HepG2 (cell line): ENCODE measurements around the gene IMPDH1. TPM values are rescaled to one million over a fixed set of nuclear protein-coding genes. Genes with fewer than 3 reads are reported as not detected.

Experiments
- ARHGAP35 ChIP-seq: sonication (generic); formaldehyde crosslinking; IDR thresholded peaks from 2 replicates; pipeline ENCODE4 v1.9.0; 2022; ENCODE audit warnings: mild to moderate bottlenecking, inconsistent platforms, moderate library complexity, missing genetic modification reagents, borderline replicate concordance
- HDAC2 ChIP-seq: sonication (generic); formaldehyde crosslinking; IDR thresholded peaks from 2 replicates; pipeline ENCODE4 v1.4.0; 2020; ENCODE audit warnings: missing genetic modification reagents
- HMGXB3 ChIP-seq: sonication (generic); formaldehyde crosslinking; IDR thresholded peaks from 2 replicates; pipeline ENCODE4 v1.4.0; 2020; ENCODE audit warnings: missing genetic modification reagents, borderline replicate concordance
- KDM3A ChIP-seq: IDR thresholded peaks from 2 replicates; pipeline ENCODE4 v1.6.1; 2018; ENCODE audit warnings: low read depth, missing compliant biosample characterization
- MED1 ChIP-seq: sonication (generic); formaldehyde crosslinking; IDR thresholded peaks from 2 replicates; pipeline ENCODE4 v1.4.0; 2020; ENCODE audit warnings: missing genetic modification reagents
- PRDM15 ChIP-seq: sonication (generic); formaldehyde crosslinking; IDR thresholded peaks from 2 replicates; pipeline ENCODE4 v1.4.0; 2020; ENCODE audit warnings: missing genetic modification reagents
- SETDB1 ChIP-seq: sonication (generic); formaldehyde crosslinking; IDR thresholded peaks from 2 replicates; pipeline ENCODE4 v1.5.1; 2020; ENCODE audit warnings: missing genetic modification reagents, mild to moderate bottlenecking, borderline replicate concordance
- SRSF1 ChIP-seq: fragments of 200-400 bp; formaldehyde crosslinking; optimal IDR thresholded peaks from 2 replicates; pipeline ENCODE3; 2017; ENCODE audit warnings: mild to moderate bottlenecking, low read depth, low read length, moderate library complexity
- SUZ12 ChIP-seq: fragments of 150-350 bp; IDR thresholded peaks from 2 replicates; pipeline ENCODE4 v1.6.1; 2014; ENCODE audit warnings: low read depth, low read length
- TMF1 ChIP-seq: sonication (generic); formaldehyde crosslinking; IDR thresholded peaks from 2 replicates; pipeline ENCODE4 v1.8.1; 2022; ENCODE audit warnings: low read depth, missing genetic modification reagents
- ZNF3 ChIP-seq: IDR thresholded peaks from 2 replicates; pipeline ENCODE4 v1.7.0; 2017; ENCODE audit warnings: inconsistent platforms
- ZNF451 ChIP-seq: sonication (generic); formaldehyde crosslinking; IDR thresholded peaks from 2 replicates; pipeline ENCODE4 v1.5.0; 2020; ENCODE audit warnings: mild to moderate bottlenecking, missing genetic modification reagents
- ZNF639 ChIP-seq: conservative IDR thresholded peaks from 2 replicates; pipeline ENCODE4 v1.6.1; 2018; ENCODE audit warnings: missing genetic modification reagents
- ZNF740 ChIP-seq: sonication (generic); formaldehyde crosslinking; IDR thresholded peaks from 2 replicates; pipeline ENCODE4 v1.4.0; 2020; ENCODE audit warnings: missing genetic modification reagents
- ZNF746 ChIP-seq: sonication (generic); formaldehyde crosslinking; IDR thresholded peaks from 2 replicates; pipeline ENCODE4 v1.8.0; 2022; ENCODE audit warnings: mild to moderate bottlenecking, missing genetic modification reagents
- ZNF777 ChIP-seq: sonication (generic); formaldehyde crosslinking; IDR thresholded peaks from 2 replicates; pipeline ENCODE4 v1.4.0; 2020; ENCODE audit warnings: missing genetic modification reagents
- polyA plus RNA-seq, 8 experiments: library from polyadenylated mRNA; depleted of rRNA in 3 of 8; stranded (reverse) in 7 of 8; unstranded in 1 of 8; fragments of >200 nt; fragmentation: Illumina TruSeq in 4 of 8; extraction: Trizol in 4 of 8; gene quantifications; 2 replicates each; pipeline versions ENCODE4 v1.2.1 to v1.2.3, GENCODE V29; 2011 to 2016; ENCODE audit warnings: low read depth in 4 of 8, missing spikeins in 1 of 8, mixed read lengths in 1 of 8; ENCODE audit not compliant: insufficient read depth in 1 of 8
- total RNA-seq, 5 experiments: library from RNA; depleted of rRNA; stranded (reverse); fragments of >200 nt; fragmentation: Illumina TruSeq; extraction: Trizol; gene quantifications; 2 replicates each; pipeline ENCODE4 v1.2.3, GENCODE V29; 2016; ENCODE audit warnings: low read depth in 1 of 5
- TF ChIP-seq, protein P1 (sequence below): sonication (generic); formaldehyde crosslinking; IDR thresholded peaks from 2 replicates; pipeline ENCODE4 v1.5.0; 2020; ENCODE audit warnings: missing genetic modification reagents, mild to moderate bottlenecking, borderline replicate concordance
- TF ChIP-seq, protein P2 (sequence below): sonication (generic); formaldehyde crosslinking; IDR thresholded peaks from 2 replicates; pipeline ENCODE4 v1.4.0; 2020; ENCODE audit warnings: mild to moderate bottlenecking, low read depth, missing genetic modification reagents

IMPDH1 gene
- total and polyA plus RNA-seq, 2 of the 13 experiments (the other 11 are each of a cell fraction or from before 2014, with no cell fraction given): 22.8 to 34.0 TPM

GRCh38 chr7:128405471-128406313, 4.1 kb downstream of the IMPDH1 start (continued):
- TF ChIP-seq PRDM15 (CRISPR knock-in tag) (no peak; the same call in 1 of the 2 replicates), ZNF451 (CRISPR knock-in tag) (no peak), SETDB1 (CRISPR knock-in tag) (no peak), KDM3A (CRISPR knock-in tag) (no peak), MED1 (CRISPR knock-in tag) (peak; percentile 14; the same call in 1 of the 2 replicates), TMF1 (peak; percentile 21; the same call in 1 of the 2 replicates), HDAC2 (no peak), ZNF639 (no peak), SRSF1 (no peak), ARHGAP35 (no peak), ZNF740 (CRISPR knock-in tag) (no peak), ZNF746 (CRISPR knock-in tag) (0 out of 2 replicates have a peak, but pooled peaks have one; percentile 42), SUZ12 (no peak), ZNF3 (no peak), ZNF777 (CRISPR knock-in tag) (peak; percentile 92), HMGXB3 (CRISPR knock-in tag) (no peak)
- TF ChIP-seq, protein P1, sequence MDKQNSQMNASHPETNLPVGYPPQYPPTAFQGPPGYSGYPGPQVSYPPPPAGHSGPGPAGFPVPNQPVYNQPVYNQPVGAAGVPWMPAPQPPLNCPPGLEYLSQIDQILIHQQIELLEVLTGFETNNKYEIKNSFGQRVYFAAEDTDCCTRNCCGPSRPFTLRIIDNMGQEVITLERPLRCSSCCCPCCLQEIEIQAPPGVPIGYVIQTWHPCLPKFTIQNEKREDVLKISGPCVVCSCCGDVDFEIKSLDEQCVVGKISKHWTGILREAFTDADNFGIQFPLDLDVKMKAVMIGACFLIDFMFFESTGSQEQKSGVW (CRISPR knock-in tag): no peak
- TF ChIP-seq, protein P2, sequence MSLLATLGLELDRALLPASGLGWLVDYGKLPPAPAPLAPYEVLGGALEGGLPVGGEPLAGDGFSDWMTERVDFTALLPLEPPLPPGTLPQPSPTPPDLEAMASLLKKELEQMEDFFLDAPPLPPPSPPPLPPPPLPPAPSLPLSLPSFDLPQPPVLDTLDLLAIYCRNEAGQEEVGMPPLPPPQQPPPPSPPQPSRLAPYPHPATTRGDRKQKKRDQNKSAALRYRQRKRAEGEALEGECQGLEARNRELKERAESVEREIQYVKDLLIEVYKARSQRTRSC (CRISPR knock-in tag): no peak
